Tibial artery (tissue), 4 donors: ENCODE data around the gene WDR86.

Experiments
- DNase-seq, 2 donors: peaks; one replicate each; pipeline ENCODE4 v3.0.0-alpha.2; 2019
- H3K27ac ChIP-seq, 2 donors: fragments of 200-600 bp; sonication (generic) in 1 of 2; 1 replicate in 1 of 2; 2 replicates in 1 of 2; pipeline ENCODE4 v1.5.1; 2018 to 2019; ENCODE audit warnings: mild to moderate bottlenecking in 1 of 2
- H3K27me3 ChIP-seq, 2 donors: fragments of 200-600 bp; sonication (generic) in 1 of 2; one replicate each; pipeline versions ENCODE4 v1.5.1 to v1.6.0; 2016 to 2019
- H3K36me3 ChIP-seq, 3 donors: fragments of 200-600 bp; sonication (generic) in 2 of 3; one replicate each; pipeline ENCODE4 v1.5.1; 2016 to 2019; ENCODE audit warnings: mild to moderate bottlenecking in 2 of 3
- H3K4me1 ChIP-seq, 4 donors: fragments of 200-600 bp; sonication (generic) in 2 of 4; 1 replicate in 3 of 4; 2 replicates in 1 of 4; pipeline ENCODE4 v1.5.1; 2016 to 2019
- H3K4me3 ChIP-seq, 2 donors: fragments of 200-600 bp; sonication (generic) in 1 of 2; 1 replicate in 1 of 2; 2 replicates in 1 of 2; pipeline ENCODE4 v1.5.1; 2018 to 2019; ENCODE audit warnings: mild to moderate bottlenecking in 2 of 2
- H3K9me3 ChIP-seq, 3 donors: fragments of 200-600 bp; sonication (generic) in 1 of 3; one replicate each; pipeline ENCODE4 v1.5.1; 2016 to 2019
- intact Hi-C: fragments of 100-400 bp; cut with DNase I; formaldehyde crosslinking; loops from one replicate; pipeline ENCODE4 v1.15.0; 2023; ENCODE audit warnings: low total_unique reads
- TF ChIP-seq, protein P1 (sequence below), 2 experiments: fragments of 200-600 bp in 1 of 2; fragments of 450-650 bp in 1 of 2; IDR thresholded peaks; one replicate each; pipeline ENCODE4 v1.5.1; 2017 to 2019; ENCODE audit warnings: antibody characterized with exemption in 2 of 2, mild to moderate bottlenecking in 1 of 2, moderate library complexity in 1 of 2

Gene WDR86

DNA sequence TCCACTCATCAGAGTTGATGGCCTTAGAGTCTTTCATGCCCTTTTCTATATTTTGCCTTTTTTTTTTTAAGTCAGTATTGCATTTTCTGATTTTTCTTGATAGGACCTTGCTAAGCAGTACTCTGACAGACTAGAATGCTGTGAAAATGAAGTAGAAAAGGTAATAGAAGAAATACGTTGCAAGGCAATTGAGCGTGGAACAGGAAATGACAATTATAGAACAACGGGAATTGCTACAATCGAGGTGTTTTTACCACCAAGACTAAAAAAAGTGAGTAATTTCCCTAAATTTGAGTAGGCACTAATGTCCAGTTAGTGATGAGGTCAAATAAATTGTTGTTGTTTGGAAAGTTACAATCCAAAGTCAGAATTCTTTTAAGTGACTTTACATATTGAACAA lies 60.9 kb downstream of the WDR86 start:
- Histone ChIP-seq H3K4me3 (no peak overlapping the region), H3K9me3 (no peaks in the 10 kb centered on the region), H3K4me1 (peaks cover 0 to 12% (median 4%) of the 10 kb centered on the region in 4 donors), H3K27me3 (no peaks in the 10 kb centered on the region), H3K27ac (no peak overlapping the region), H3K36me3 (peaks cover 56 to 75% (median 71%) of the 10 kb centered on the region in 3 donors)
- TF ChIP-seq, protein P1, sequence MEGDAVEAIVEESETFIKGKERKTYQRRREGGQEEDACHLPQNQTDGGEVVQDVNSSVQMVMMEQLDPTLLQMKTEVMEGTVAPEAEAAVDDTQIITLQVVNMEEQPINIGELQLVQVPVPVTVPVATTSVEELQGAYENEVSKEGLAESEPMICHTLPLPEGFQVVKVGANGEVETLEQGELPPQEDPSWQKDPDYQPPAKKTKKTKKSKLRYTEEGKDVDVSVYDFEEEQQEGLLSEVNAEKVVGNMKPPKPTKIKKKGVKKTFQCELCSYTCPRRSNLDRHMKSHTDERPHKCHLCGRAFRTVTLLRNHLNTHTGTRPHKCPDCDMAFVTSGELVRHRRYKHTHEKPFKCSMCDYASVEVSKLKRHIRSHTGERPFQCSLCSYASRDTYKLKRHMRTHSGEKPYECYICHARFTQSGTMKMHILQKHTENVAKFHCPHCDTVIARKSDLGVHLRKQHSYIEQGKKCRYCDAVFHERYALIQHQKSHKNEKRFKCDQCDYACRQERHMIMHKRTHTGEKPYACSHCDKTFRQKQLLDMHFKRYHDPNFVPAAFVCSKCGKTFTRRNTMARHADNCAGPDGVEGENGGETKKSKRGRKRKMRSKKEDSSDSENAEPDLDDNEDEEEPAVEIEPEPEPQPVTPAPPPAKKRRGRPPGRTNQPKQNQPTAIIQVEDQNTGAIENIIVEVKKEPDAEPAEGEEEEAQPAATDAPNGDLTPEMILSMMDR (IDR thresholded peaks at IDR 0.05): no peak
- no peak for DNase-seq
- intact Hi-C loops: loop anchor here (5.0 kb wide), 1 partner anchor 37 kb away; no protein-coding TSS in a partner anchor

DNA sequence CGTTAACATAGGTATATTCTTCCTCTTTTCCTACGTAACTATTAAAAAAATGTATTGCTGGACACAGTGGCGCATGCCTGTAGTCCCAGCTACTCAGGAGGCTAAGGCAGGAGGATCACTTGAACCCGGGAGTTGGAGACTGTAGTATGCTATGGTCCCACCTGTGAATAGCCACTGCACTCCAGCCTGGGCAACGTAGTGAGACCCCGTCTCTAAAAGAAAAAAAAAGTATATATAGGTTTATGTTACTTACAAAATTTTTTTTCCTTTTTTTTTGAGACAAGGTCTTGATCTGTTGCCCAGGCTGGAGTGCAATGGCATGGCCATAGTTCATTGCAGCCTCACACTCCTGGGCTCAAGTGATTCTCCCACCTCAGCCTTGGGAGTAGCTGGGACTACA lies 62.6 kb downstream of the WDR86 start:
- no peaks in the 10 kb centered on the region for H3K9me3 ChIP-seq
- H3K36me3 ChIP-seq: peaks cover 41 to 58% (median 53%) of the 10 kb centered on the region in 3 donors
- H3K4me1 ChIP-seq: peaks cover 0 to 27% (median 16%) of the 10 kb centered on the region in 4 donors
- no peak for DNase-seq
- H3K27ac ChIP-seq: no peak overlapping the region
- TF ChIP-seq, protein P1 (IDR thresholded peaks at IDR 0.05): no peak
- intact Hi-C loops: loop anchor here (5.0 kb wide), 1 partner anchor 35 kb away; no protein-coding TSS in a partner anchor
- no peaks in the 10 kb centered on the region for H3K27me3 ChIP-seq
- H3K4me3 ChIP-seq: no peak overlapping the region

DNA sequence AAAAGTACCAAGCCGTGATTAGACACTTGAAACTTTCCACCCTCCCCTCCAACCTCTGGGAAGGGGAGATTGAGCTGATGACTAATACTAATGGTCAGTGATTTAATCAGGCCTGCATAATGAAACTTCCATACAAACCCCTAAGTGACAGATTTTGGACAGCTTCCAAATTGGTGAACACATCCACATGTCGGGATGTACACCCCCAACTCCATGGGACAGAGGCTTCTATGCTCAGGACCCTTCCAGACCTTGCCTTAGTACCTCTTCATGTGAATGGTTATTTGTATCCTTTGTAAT lies 63.4 kb downstream of the WDR86 start:
- peaks cover 33 to 50% (median 45%) of the 10 kb centered on the region in 3 donors for H3K36me3 ChIP-seq
- no peak overlapping the region for H3K27ac ChIP-seq
- no peak overlapping the region for H3K4me3 ChIP-seq
- intact Hi-C loops: loop anchor here (5.0 kb wide), 1 partner anchor 34 kb away; no protein-coding TSS in a partner anchor
- peaks cover 0 to 27% (median 16%) of the 10 kb centered on the region in 4 donors for H3K4me1 ChIP-seq
- H3K27me3 ChIP-seq: no peaks in the 10 kb centered on the region
- no peak for DNase-seq
- TF ChIP-seq, protein P1 (IDR thresholded peaks at IDR 0.05): no peak
- no peaks in the 10 kb centered on the region for H3K9me3 ChIP-seq

DNA sequence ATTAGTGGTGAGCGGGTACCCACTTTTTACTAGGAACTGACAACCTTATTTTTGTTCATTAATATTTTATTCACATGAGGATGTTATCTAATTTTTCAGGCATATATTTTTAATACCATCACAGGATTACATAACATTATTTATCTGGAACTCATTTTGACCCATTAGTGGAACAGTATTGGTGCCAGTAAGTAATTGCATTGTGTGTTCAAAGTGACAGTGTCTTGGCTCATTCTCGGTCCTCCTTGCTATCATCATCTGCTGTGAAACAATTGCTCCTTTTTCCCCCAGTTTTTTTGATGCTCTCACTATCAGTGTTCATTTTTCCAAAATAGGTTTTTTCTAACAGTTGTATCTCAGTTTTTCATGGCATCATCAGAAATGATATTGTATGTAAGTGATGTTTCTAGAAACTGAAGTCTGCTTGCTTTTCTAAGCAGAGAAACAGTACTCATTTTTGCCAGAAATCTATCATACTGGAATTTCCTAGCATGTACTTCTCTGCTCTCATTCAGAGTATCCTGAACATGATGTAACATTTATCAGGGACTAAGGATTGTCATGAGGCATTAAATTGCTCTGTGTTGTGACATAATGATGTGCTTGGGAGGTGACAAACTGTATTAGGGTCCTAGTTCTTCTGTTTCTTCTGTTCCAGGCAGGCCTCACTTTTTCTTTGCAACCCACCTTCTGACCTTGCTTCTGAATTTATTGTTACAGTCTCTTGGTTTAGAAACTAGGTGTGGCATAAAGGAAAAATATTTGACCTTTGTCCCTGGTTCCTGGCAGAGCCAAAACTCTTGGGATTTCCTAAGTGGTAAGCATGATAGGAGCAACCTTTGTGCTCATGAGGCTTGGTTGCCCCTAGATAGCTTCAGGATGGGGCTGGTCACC lies 64.0 kb downstream of the WDR86 start:
- H3K27me3 ChIP-seq: no peaks in the 10 kb centered on the region
- TF ChIP-seq, protein P1 (IDR thresholded peaks at IDR 0.05): no peak
- H3K9me3 ChIP-seq: no peaks in the 10 kb centered on the region
- peaks cover 27 to 44% (median 39%) of the 10 kb centered on the region in 3 donors for H3K36me3 ChIP-seq
- no peak for DNase-seq
- H3K27ac ChIP-seq: no peak overlapping the region
- intact Hi-C loops: loop anchor here (5.0 kb wide), 1 partner anchor 34 kb away; no protein-coding TSS in a partner anchor
- H3K4me3 ChIP-seq: no peak overlapping the region
- peaks cover 0 to 32% (median 19%) of the 10 kb centered on the region in 4 donors for H3K4me1 ChIP-seq

DNA sequence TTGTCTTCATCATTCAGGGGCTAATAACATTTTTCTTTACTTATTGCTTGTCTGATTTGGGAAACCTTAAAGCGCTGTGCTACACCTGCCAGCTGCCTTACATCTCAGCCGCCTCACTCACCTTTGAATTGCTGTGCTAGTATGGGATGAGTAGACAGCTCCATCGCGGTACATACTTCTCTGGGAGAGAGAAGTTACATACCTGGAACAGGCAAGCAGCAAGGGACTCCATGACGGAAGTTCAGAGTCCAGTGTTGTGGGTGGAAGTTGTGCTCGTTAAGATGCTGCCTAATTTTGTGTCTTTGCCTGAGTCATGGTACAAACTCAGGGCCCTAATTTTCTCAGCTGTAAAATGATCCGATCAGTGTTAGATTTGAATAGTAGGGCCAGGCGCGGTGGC lies 66.3 kb downstream of the WDR86 start:
- intact Hi-C loops: loop anchor here (5.0 kb wide), 1 partner anchor 96 kb away; the partner anchor contains the start of gene SMARCD3
- Histone ChIP-seq H3K27me3 (no peaks in the 10 kb centered on the region), H3K9me3 (no peaks in the 10 kb centered on the region), H3K27ac (no peak overlapping the region), H3K4me1 (peaks cover 0 to 35% (median 16%) of the 10 kb centered on the region in 4 donors), H3K36me3 (peaks cover 14 to 28% (median 28%) of the 10 kb centered on the region in 3 donors), H3K4me3 (no peak overlapping the region)
- TF ChIP-seq, protein P1 (IDR thresholded peaks at IDR 0.05): no peak
- no peak for DNase-seq
